Suprapubic skin (tissue), 4 donors: Measurements from ENCODE around the gene LRPPRC. TPM values are rescaled to one million over a fixed set of nuclear protein-coding genes. Genes with fewer than 3 reads are reported as not detected.

Experiments used
- DNase-seq, 2 donors: peaks; one replicate each; pipeline ENCODE4 v3.0.0-alpha.2; 2019; ENCODE audit warnings: low spot score in 2 of 2
- H3K27ac ChIP-seq: fragments of 200-600 bp; sonication (generic); one replicate; pipeline ENCODE4 v1.5.1; 2019
- H3K27me3 ChIP-seq: fragments of 200-600 bp; sonication (generic); one replicate; pipeline ENCODE4 v1.5.1; 2019
- H3K36me3 ChIP-seq: fragments of 200-600 bp; sonication (generic); one replicate; pipeline ENCODE4 v1.5.1; 2019
- H3K4me1 ChIP-seq: fragments of 200-600 bp; sonication (generic); one replicate; pipeline ENCODE4 v1.5.1; 2019
- H3K4me3 ChIP-seq: fragments of 200-600 bp; sonication (generic); one replicate; pipeline ENCODE4 v1.5.1; 2019; ENCODE audit warnings: mild to moderate bottlenecking
- H3K9me3 ChIP-seq: fragments of 200-600 bp; sonication (generic); one replicate; pipeline ENCODE4 v1.5.1; 2019
- EP300 ChIP-seq: sonication (generic); formaldehyde crosslinking; IDR thresholded peaks from one replicate; pipeline ENCODE4 v1.6.1; 2017; ENCODE audit warnings: antibody characterized with exemption
- POLR2A ChIP-seq, 2 donors: fragments of 450-650 bp; IDR thresholded peaks; one replicate each; pipeline ENCODE4 v1.6.1; 2017; ENCODE audit warnings: antibody characterized with exemption in 2 of 2, mild to moderate bottlenecking in 2 of 2, moderate library complexity in 2 of 2
- POLR2AphosphoS5 ChIP-seq, 3 donors: sonication (generic); formaldehyde crosslinking; IDR thresholded peaks; one replicate each; pipeline ENCODE4 v1.6.1; 2017; ENCODE audit warnings: antibody characterized with exemption in 3 of 3
- WGBS: methylation state at CpG from one replicate; pipeline ENCODE4 v1.1.5; 2018; 5-methylcytosine and 5-hydroxymethylcytosine counted together
- total RNA-seq, 4 donors: library from RNA; depleted of rRNA; stranded (reverse); fragments of >200 nt; gene quantifications; one replicate each; pipeline ENCODE4 v1.1.0, GENCODE V29; 2016
- TF ChIP-seq, protein P1 (sequence below), 2 donors: fragments of 200-600 bp in 1 of 2; fragments of 450-650 bp in 1 of 2; sonication (generic) in 1 of 2; IDR thresholded peaks; one replicate each; pipeline ENCODE4 v1.5.1; 2016 to 2019; ENCODE audit warnings: antibody characterized with exemption in 2 of 2, mild to moderate bottlenecking in 1 of 2, moderate library complexity in 1 of 2

The LRPPRC gene
- total RNA-seq: 10 to 100 TPM; 45.1 to 74.7 (median 46.6) TPM

- no peaks in the 10 kb centered on the region for H3K36me3 ChIP-seq
- WGBS: under 1% methylated on average over 32 of the region's 64 CpGs
- peak; percentile 97 for DNase-seq
- H3K4me1 ChIP-seq: peaks cover 34% of the 10 kb centered on the region
- H3K9me3 ChIP-seq: no peaks in the 10 kb centered on the region
- peak within 1 kb of the TSS; percentile 100 for H3K4me3 ChIP-seq
- peak in 1 of 2 donors; percentile 48 for TF ChIP-seq POLR2A (IDR thresholded peaks at IDR 0.05)
- TF ChIP-seq POLR2AphosphoS5 (IDR thresholded peaks at IDR 0.05): peak in 2 of 3 donors; percentile 50 to 90
- TF ChIP-seq, protein P1, sequence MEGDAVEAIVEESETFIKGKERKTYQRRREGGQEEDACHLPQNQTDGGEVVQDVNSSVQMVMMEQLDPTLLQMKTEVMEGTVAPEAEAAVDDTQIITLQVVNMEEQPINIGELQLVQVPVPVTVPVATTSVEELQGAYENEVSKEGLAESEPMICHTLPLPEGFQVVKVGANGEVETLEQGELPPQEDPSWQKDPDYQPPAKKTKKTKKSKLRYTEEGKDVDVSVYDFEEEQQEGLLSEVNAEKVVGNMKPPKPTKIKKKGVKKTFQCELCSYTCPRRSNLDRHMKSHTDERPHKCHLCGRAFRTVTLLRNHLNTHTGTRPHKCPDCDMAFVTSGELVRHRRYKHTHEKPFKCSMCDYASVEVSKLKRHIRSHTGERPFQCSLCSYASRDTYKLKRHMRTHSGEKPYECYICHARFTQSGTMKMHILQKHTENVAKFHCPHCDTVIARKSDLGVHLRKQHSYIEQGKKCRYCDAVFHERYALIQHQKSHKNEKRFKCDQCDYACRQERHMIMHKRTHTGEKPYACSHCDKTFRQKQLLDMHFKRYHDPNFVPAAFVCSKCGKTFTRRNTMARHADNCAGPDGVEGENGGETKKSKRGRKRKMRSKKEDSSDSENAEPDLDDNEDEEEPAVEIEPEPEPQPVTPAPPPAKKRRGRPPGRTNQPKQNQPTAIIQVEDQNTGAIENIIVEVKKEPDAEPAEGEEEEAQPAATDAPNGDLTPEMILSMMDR (IDR thresholded peaks at IDR 0.05): no peak
- H3K27ac ChIP-seq: peak within 1 kb of the TSS; percentile 90
- H3K27me3 ChIP-seq: no peaks in the 10 kb centered on the region
Observed at GRCh38 chr2:43995733-43996533, at the start of gene LRPPRC. Gene LRPPRC (minus strand): TSS chr2:43995989. CDS start chr2:43995947, 42 bp downstream.

GRCh38 chr2:44045061-44045460 is 49.3 kb upstream of the LRPPRC start:
- Histone ChIP-seq H3K4me3 (no peak overlapping the region), H3K9me3 (no peaks in the 10 kb centered on the region), H3K4me1 (peaks cover 5% of the 10 kb centered on the region), H3K27ac (no peak overlapping the region), H3K36me3 (no peaks in the 10 kb centered on the region), H3K27me3 (no peaks in the 10 kb centered on the region)
- DNase-seq: no peak
- TF ChIP-seq POLR2AphosphoS5 (IDR thresholded peaks at IDR 0.05): no peak
- 66% methylated on average over 3 of the region's 3 CpGs for WGBS

GRCh38 chr2:44044281-44044720 is 48.5 kb upstream of the LRPPRC start:
- Histone ChIP-seq H3K9me3 (no peaks in the 10 kb centered on the region), H3K27ac (no peak overlapping the region), H3K27me3 (no peaks in the 10 kb centered on the region), H3K4me3 (no peak overlapping the region), H3K4me1 (peaks cover 5% of the 10 kb centered on the region), H3K36me3 (no peaks in the 10 kb centered on the region)
- WGBS: 5% methylated on average over 7 of the region's 10 CpGs
- TF ChIP-seq POLR2A (IDR thresholded peaks at IDR 0.05): no peak
- TF ChIP-seq, protein P1 (IDR thresholded peaks at IDR 0.05): peak; percentile 5 to 86
- peak; percentile 85 to 86 for DNase-seq

DNA sequence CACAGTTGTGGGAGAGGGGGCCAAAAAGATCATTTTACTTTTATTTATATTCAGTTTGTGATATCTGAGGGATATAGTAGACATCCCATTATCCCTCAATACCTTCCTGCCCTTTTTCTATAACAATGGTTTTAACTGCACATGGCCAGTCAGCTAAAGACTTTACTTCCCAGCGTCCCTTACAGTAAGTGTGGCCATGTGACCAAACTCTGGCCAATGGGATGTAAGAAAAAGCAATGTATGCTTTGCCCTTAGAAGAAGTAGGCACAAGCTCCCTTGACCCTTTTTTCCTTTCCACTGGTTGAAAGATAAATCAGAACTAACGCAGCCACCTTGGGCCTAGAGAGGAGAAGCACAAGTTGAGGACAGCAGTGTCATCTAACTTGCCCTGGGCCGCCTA is 44.6 kb upstream of the LRPPRC start:
- no peak overlapping the region for H3K4me3 ChIP-seq
- DNase-seq: no peak
- no peak overlapping the region for H3K27ac ChIP-seq
- H3K4me1 ChIP-seq: peaks cover 5% of the 10 kb centered on the region
- no peaks in the 10 kb centered on the region for H3K9me3 ChIP-seq
- 81% methylated on average over 3 of the region's 3 CpGs for WGBS
- no peak for TF ChIP-seq POLR2AphosphoS5 (IDR thresholded peaks at IDR 0.05)
- TF ChIP-seq EP300: no peak
- TF ChIP-seq, protein P1 (IDR thresholded peaks at IDR 0.05): no peak
- TF ChIP-seq POLR2A (IDR thresholded peaks at IDR 0.05): no peak
- H3K27me3 ChIP-seq: no peaks in the 10 kb centered on the region
- H3K36me3 ChIP-seq: no peaks in the 10 kb centered on the region

GRCh38 chr2:44038277-44038676 is 42.5 kb upstream of the LRPPRC start:
- Histone ChIP-seq H3K36me3 (no peaks in the 10 kb centered on the region), H3K27ac (no peak overlapping the region), H3K4me1 (no peaks in the 10 kb centered on the region), H3K27me3 (no peaks in the 10 kb centered on the region), H3K4me3 (no peak overlapping the region), H3K9me3 (no peaks in the 10 kb centered on the region)
- no peak for DNase-seq
- no peak for TF ChIP-seq POLR2AphosphoS5 (IDR thresholded peaks at IDR 0.05)
- WGBS: 70% methylated on average over 6 of the region's 6 CpGs

- Histone ChIP-seq H3K9me3 (no peaks in the 10 kb centered on the region), H3K4me3 (no peak overlapping the region), H3K27me3 (peaks cover 7% of the 10 kb centered on the region), H3K36me3 (no peaks in the 10 kb centered on the region), H3K27ac (no peak overlapping the region), H3K4me1 (no peaks in the 10 kb centered on the region)
- no peak for TF ChIP-seq POLR2AphosphoS5 (IDR thresholded peaks at IDR 0.05)
- no peak for TF ChIP-seq POLR2A (IDR thresholded peaks at IDR 0.05)
- TF ChIP-seq, protein P1 (IDR thresholded peaks at IDR 0.05): no peak
- TF ChIP-seq EP300: no peak
- no peak for DNase-seq
- WGBS: 72% methylated on average over 2 of the region's 2 CpGs
Observed at GRCh38 chr2:44037221-44037620, 41.4 kb upstream of the LRPPRC start.
